Measurements from ENCODE around the gene ITGA5. TPM values are rescaled to one million over a fixed set of nuclear protein-coding genes. Genes with fewer than 3 reads are reported as not detected.

The ITGA5 gene
- total RNA-seq, 8 experiments from 2014 or later, result 0.22 to 64.3 (median 15.5) TPM

DNA sequence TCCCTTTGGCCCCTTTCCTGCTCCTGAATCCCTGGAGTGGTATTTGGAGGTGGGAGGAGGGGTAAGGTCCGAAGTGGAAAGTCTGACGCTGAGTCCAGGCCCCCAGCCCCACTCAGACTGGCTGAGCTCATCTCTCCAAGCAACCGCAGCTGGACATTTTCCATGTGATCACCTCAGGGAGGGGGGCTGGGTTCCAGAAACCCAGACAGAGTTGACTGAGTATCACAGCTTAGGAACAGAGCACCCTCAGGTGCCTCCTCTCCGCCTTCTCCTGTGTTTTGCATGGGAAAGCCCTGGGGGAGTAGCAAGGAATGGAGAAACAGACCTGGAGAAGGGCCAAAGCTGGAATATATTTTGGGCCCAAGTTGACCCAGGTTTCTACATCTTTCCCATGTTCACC lies 8.0 kb upstream of the ITGA5 start:
- in situ Hi-C loops (cut with MboI; ENCODE audit: low pct_unique_long_range_greater_than_20kb in 2 of 9, low sequenced_read_pairs in 9 of 9, unreplicated experiment in 9 of 9), result no loop called here
- Histone ChIP-seq H3K4me1 (replicated peaks in 1 of 2) (no peaks in the 10 kb centered on the region), H3K4me3 (no peak overlapping the region), H3K27ac (no peak overlapping the region)
- 50 to 100% (median 71%) methylated on average over 1 to 3 of the region's 4 CpGs; no CpG with 5 or more reads in 5 of the 10 experiments for WGBS, 10 experiments
- ATAC-seq (replicated peaks in 6 of 8), result no peak

DNA sequence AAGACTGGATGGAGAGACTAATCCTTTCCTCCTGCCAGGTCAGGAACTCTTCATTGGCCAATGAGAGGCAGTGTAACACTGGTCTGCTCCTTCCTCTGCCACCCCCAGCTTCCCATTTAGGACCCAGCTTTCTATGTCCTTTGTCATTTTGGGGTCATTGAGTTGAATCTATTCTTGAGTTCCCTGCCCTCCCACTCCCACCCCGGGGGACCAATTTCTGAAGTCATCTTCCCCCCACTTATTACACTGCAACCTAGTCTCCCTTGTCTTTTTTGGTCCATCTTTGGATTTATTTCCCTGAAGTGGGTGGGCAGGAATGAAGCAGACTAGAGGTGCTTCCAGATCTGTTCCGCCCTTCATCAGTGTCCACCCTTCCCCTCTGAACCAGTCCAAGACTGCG lies 7.6 kb upstream of the ITGA5 start:
- H3K4me1 ChIP-seq (replicated peaks in 1 of 2), result no peaks in the 10 kb centered on the region
- ATAC-seq (replicated peaks in 6 of 8), result no peak
- in situ Hi-C loops (cut with MboI; ENCODE audit: low pct_unique_long_range_greater_than_20kb in 2 of 9, low sequenced_read_pairs in 9 of 9, unreplicated experiment in 9 of 9), result no loop called here
- WGBS, 10 experiments, result 80 to 100% (median 86%) methylated on average over 1 to 2 of the region's 3 CpGs; no CpG with 5 or more reads in 5 of the 10 experiments
- H3K27ac ChIP-seq, result no peak overlapping the region
- no peak overlapping the region for H3K4me3 ChIP-seq

DNA sequence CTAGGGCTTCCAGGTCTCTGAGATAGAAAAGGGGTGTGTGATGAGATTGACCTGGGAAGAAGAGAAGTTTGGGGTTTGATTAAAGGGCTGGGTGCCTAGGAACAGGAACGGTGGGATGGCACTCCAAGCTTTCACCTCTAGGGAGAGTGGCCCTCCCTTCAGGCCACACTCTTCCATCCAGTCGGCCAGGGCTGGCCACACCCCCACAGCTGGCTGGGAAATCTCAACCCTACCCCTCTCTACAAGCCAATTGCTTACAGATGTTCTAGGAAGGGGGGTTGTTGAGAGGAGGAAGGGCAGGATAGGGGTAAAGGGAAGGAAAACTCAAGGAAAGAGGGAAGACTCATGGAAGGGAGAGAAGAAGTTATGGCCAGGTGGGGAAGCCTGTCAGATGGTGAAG lies 6.6 kb upstream of the ITGA5 start:
- Histone ChIP-seq H3K4me1 (replicated peaks in 1 of 2) (peaks cover 0 to under 1% of the 10 kb centered on the region in 2 donors), H3K27ac (no peak overlapping the region), H3K4me3 (no peak overlapping the region)
- in situ Hi-C loops (cut with MboI; ENCODE audit: low pct_unique_long_range_greater_than_20kb in 2 of 9, low sequenced_read_pairs in 9 of 9, unreplicated experiment in 9 of 9), result no loop called here
- 0 to 80% (median 40%) methylated on average over 1 to 2 of the region's 2 CpGs; no CpG with 5 or more reads in 6 of the 10 experiments for WGBS, 10 experiments
- peak in 3 of 8 experiments; percentile 23 to 27 (median 26) for ATAC-seq (replicated peaks in 6 of 8)

DNA sequence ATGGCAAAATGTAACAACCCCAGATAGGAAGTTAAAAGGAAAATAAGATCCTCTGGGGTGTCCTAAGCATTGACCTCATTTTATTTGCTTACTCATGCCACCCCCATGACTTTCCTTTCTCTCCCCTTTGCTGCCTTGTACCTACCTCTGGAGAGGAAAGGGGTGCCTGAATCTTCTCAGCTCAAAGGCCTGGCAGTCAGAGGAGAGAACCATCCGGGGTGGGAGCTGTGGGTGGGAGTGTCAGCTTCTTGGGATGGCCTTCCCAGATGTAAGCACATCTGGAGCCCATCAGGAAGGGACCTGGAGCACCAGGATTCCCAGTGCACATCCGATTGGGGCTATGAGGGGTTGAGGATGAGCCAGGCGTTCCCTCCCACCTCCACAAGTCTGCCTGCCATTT lies 5.2 kb upstream of the ITGA5 start:
- in situ Hi-C loops (cut with MboI; ENCODE audit: low pct_unique_long_range_greater_than_20kb in 2 of 9, low sequenced_read_pairs in 9 of 9, unreplicated experiment in 9 of 9), result no loop called here
- Histone ChIP-seq H3K4me3 (no peak overlapping the region), H3K27ac (no peak overlapping the region), H3K4me1 (replicated peaks in 1 of 2) (peaks cover 0 to 5% of the 10 kb centered on the region in 2 donors)
- no peak for ATAC-seq (replicated peaks in 6 of 8)
- WGBS, 10 experiments, result 20 to 83% (median 60%) methylated on average over 1 to 2 of the region's 3 CpGs; no CpG with 5 or more reads in 7 of the 10 experiments

DNA sequence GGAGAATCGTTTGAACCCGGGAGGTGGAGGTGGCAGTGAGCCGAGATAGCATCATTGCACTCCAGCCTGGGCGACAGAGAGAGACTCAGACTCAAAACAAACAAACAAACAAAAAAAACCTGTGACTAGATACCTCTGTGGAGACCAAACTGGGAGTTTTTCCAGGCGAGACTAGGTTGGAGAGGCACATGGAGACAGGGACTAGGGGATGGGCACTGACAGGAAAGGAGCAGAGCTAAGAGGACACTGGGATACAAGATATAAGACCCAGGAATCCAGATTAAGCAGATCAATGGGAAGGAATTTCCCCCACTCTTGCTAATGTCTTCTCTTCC lies 4.7 kb upstream of the ITGA5 start:
- peaks cover 1 to 5% of the 10 kb centered on the region in 2 donors for H3K4me1 ChIP-seq (replicated peaks in 1 of 2)
- no peak for ATAC-seq (replicated peaks in 6 of 8)
- in situ Hi-C loops (cut with MboI; ENCODE audit: low pct_unique_long_range_greater_than_20kb in 2 of 9, low sequenced_read_pairs in 9 of 9, unreplicated experiment in 9 of 9), result no loop called here
- 63 to 100% (median 88%) methylated on average over 1 to 5 of the region's 5 CpGs; no CpG with 5 or more reads in 3 of the 10 experiments for WGBS, 10 experiments
- H3K27ac ChIP-seq, result no peak overlapping the region
- no peak overlapping the region for H3K4me3 ChIP-seq

DNA sequence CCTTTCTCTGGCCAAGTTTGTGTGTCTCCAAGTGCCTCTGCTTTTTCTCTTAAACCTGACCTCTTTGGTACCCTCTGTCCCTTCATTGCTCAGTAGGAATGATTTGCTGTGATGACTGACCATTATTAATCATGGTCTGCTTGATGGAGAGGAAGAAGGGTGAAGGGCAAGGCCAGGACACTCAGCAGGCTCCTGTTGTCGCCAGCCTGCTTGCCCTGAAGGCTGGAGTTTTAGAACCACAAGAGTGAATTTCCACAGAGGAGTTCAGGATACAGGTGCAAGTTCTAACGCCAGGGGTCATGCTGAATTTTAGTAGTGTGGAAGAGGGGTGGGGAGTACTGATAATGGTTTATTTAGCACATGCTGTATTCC lies 2.8 kb upstream of the ITGA5 start:
- Histone ChIP-seq H3K27ac (no peak overlapping the region), H3K4me1 (replicated peaks in 1 of 2) (peaks cover 3 to 10% of the 10 kb centered on the region in 2 donors), H3K4me3 (no peak overlapping the region)
- no peak for ATAC-seq (replicated peaks in 6 of 8)
- 60 to 100% (median 83%) methylated on average over 1 to 2 of the region's 2 CpGs; no CpG with 5 or more reads in 3 of the 10 experiments for WGBS, 10 experiments
- in situ Hi-C loops (cut with MboI; ENCODE audit: low pct_unique_long_range_greater_than_20kb in 2 of 9, low sequenced_read_pairs in 9 of 9, unreplicated experiment in 9 of 9), result no loop called here

DNA sequence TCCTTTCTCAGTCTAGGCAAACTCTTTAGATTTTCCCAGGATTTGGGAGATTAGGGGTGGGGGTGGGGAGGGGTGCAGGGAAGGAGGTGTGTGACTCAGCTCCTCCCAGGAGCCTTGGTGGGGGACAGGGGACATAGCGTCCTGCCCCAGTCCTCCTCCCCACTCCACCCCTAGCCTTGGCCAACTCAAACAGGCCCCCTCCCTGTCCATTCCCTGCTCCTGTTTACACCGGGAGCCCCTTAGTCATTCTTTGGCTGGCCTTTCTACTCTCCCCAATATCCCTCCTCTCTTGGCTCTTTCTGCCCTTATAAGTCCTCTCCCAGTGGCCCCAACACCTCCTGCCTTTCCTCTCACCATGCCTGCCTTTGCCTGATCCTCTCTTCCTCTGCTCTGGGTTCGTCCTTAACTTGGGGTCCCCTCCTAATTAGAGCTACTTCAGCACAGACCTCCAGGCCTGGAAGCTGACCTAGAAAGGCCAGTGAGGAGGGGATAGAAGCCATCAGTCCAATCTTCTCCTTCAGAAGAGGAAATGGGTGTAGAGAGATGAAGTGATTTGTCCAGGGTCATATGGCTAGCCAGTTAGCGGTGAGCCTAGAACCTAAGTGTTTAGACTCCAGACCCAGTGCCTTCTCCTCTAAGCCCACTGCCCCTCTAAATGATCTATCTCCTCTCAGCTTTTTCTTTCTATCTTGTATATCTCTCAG lies 2.3 kb upstream of the ITGA5 start:
- no peak for ATAC-seq (replicated peaks in 6 of 8)

DNA sequence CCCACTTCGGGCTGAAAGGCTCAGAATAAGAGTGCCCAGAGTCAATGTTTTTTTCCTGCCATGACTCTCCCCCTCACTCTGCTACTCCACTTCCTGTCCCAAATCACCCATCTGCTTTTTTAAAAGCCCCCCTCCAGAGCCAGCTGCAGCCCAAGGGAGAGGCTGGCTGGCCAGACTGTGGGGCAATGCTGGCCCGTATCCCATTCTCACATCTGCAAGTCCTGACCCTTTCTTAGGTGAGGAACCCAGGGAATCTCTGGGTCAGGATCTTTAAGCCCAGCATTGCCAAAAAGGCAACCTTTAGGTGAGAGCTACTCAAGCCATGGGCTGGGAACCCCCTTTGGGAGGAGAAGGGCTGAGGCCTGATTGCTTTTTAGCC lies 1.7 kb upstream of the ITGA5 start:
- Histone ChIP-seq H3K27ac (no peak overlapping the region), H3K4me3 (no peak overlapping the region), H3K4me1 (replicated peaks in 1 of 2) (peaks cover 3 to 10% of the 10 kb centered on the region in 2 donors)
- WGBS, 10 experiments, result 10 to 29% methylated on average over 1 to 2 of the region's 2 CpGs; no CpG with 5 or more reads in 8 of the 10 experiments
- in situ Hi-C loops (cut with MboI; ENCODE audit: low pct_unique_long_range_greater_than_20kb in 2 of 9, low sequenced_read_pairs in 9 of 9, unreplicated experiment in 9 of 9), result no loop called here
- no peak for ATAC-seq (replicated peaks in 6 of 8)

More for the DNA sequence above, 2.3 kb upstream of the ITGA5 start:
- no peak overlapping the region for H3K4me3 ChIP-seq
- 29 to 100% (median 65%) methylated on average over 1 to 3 of the region's 4 CpGs; no CpG with 5 or more reads in 2 of the 10 experiments for WGBS, 10 experiments
- in situ Hi-C loops (cut with MboI; ENCODE audit: low pct_unique_long_range_greater_than_20kb in 2 of 9, low sequenced_read_pairs in 9 of 9, unreplicated experiment in 9 of 9), result no loop called here
- H3K4me1 ChIP-seq (replicated peaks in 1 of 2), result peaks cover 3 to 10% of the 10 kb centered on the region in 2 donors
- no peak overlapping the region for H3K27ac ChIP-seq

DNA sequence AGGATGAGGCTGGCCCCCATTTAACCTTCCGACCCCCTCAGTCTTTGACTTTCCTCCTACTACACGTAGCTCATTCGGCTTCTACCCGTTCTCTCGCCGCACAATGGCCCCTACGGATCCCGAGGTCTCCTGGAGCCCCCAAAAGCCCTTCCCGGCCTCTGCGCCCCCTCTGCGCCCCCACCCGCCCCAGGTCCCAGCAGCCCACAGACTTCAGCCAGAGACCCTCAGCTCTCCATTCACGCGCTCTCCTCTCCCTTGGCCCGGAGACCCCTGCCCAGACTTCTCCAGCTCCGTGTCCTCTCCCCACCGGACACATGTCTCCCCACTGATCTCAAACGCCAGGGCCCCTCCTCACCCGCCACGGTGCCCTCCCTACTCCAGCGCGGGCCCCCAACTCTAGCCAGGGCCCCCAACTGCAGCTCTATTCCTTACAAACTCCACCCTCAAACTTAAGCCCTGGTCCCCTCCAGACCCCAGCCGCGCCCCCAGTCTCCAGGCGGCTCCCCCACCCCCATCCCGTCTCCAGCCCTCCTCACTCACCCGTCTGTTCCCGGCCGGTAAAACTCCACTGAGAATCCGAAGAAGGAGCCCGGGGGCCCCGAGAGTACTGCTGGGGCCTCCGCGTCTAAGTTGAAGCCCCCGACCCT lies 502 bp downstream of the ITGA5 start:
- Histone ChIP-seq H3K27ac (no peak overlapping the region), H3K4me1 (replicated peaks in 1 of 2) (peaks cover 3 to 10% of the 10 kb centered on the region in 2 donors), H3K4me3 (peak overlapping the region; percentile 17 to 37 (median 22))
- in situ Hi-C loops (cut with MboI; ENCODE audit: low pct_unique_long_range_greater_than_20kb in 2 of 9, low sequenced_read_pairs in 9 of 9, unreplicated experiment in 9 of 9), result no loop called here
- no CpG with 5 or more reads among the region's 35 CpGs for WGBS, 10 experiments
- ATAC-seq (replicated peaks in 6 of 8), result peak; percentile 6 to 42 (median 27)

DNA sequence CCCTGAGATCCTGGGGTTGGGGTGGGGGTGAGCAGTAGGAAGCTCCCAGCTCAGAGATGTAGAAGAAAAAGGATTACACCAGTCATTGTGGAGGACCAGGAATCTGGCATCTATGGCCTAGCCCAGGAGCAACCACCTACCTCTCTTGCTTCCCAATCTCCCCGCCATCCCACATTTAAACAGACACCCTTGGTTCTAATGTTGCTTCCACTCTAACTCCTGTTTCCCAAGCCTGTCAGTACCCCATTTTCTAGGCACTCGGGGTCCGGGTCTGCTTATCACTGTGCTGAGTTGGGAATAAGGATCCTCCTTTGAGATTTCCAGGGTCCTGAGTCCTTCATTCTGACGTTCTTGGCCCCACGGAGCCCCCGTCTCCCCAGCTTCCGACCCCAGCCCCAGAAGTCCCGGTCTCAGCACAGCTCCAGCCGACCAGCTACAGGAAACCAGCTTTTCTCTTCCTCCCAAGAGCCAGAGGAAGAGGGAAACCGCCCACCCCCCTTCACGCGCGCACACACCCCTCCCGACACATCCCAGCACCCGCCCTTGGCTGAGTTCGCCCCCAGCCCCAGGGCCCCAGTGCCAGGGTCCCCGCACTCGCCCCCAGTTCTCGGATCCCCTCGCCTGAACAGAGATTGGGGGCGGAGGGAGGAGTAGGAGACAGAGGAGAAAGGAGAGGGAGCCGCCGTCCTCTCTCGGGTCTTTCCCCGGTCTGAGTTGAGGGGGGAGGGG lies 1.2 kb downstream of the ITGA5 start:
- 3 to 67% (median 36%) methylated on average over 1 to 6 of the region's 25 CpGs; no CpG with 5 or more reads in 5 of the 10 experiments for WGBS, 10 experiments
- in situ Hi-C loops (cut with MboI; ENCODE audit: low pct_unique_long_range_greater_than_20kb in 2 of 9, low sequenced_read_pairs in 9 of 9, unreplicated experiment in 9 of 9), result no loop called here
- H3K27ac ChIP-seq, result no peak overlapping the region
- ATAC-seq (replicated peaks in 6 of 8), result peak; percentile 9 to 49 (median 38)
- peaks cover 3 to 10% of the 10 kb centered on the region in 2 donors for H3K4me1 ChIP-seq (replicated peaks in 1 of 2)
- H3K4me3 ChIP-seq, result peak overlapping the region; percentile 17 to 37 (median 22)

DNA sequence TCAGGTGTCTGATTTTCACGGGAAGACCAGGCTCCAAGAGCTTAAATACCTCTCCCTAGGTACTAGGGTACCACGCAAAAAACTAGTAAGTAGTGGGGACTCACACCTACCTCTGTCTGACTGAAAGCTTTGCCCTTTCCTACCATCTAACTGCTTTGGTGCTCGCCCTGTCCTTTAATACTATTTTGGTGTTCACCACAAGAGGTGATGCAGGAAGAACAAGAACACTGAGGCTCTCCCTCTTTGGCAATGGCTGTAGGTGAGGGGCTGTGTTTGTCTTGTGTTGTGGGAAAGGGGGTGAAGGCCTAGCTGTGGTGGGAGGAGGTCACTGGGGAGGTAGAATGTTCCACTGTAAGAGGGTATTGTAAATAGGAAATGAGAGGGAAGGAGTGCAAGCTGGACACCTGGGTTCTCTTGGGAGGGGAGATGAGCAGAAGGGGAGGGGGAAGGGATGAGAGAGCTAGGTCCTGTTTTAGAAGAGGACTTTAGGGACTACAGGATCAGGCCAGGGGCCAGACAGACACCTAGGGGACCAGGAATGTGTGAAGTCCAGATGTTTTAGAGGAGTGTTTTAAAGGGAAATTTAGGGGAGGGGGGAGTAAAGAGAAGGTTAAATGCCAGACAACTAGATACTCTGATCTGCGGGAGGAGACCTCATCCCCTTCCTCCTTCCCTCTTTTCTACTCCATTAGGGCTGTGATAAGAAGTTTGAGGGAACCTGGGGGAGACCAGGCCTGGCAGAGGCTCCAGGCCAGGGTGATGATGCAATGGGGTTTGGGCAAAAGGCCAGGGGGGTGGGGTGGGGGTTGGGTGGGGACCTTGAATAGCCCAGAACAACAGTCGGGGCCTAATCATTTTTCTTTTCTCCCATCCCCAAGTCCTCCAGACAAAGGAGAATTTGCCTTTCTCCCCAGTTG lies 2.1 kb downstream of the ITGA5 start:
- 58 to 100% (median 72%) methylated on average over 1 to 3 of the region's 5 CpGs; no CpG with 5 or more reads in 3 of the 10 experiments for WGBS, 10 experiments
- H3K4me1 ChIP-seq (replicated peaks in 1 of 2), result peaks cover 3 to 10% of the 10 kb centered on the region in 2 donors
- in situ Hi-C loops (cut with MboI; ENCODE audit: low pct_unique_long_range_greater_than_20kb in 2 of 9, low sequenced_read_pairs in 9 of 9, unreplicated experiment in 9 of 9), result no loop called here
- no peak overlapping the region for H3K27ac ChIP-seq
- H3K4me3 ChIP-seq, result no peak overlapping the region
- ATAC-seq (replicated peaks in 6 of 8), result no peak

DNA sequence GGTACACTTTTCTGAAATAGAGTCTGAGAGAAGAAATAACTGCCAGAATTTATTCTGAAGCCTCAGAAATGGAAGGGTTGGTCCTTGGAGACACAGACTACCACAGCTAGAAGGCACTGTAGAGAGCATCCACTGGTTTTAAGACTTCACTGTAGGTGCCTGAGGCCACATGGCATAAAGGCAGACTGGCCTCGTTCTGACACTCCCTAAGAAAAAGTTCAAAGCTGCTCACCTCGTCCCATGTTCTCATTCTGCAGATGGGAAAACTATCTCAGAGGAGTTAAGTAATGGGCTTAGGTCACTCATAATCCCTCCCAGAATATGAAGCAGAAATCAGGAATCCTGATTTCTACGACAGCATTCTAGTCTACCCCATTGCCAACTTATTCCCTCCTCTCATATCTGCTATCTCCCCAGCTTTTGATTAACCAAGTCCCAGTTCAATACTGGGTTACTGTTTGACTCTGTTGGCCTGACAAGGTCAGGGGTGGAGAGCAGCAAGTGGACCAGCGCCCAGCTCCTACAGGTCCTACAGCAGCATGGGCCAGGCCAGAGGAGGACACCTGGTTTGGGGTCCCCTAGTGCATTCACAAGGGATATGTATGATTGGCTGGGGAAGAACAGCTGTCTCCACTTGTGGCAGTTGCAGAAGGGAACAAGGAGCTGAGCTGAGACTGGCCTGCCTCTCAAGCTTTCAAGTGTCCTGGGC lies 3.7 kb downstream of the ITGA5 start:
- 44 to 94% (median 80%) methylated on average over 1 to 3 of the region's 4 CpGs; no CpG with 5 or more reads in 3 of the 10 experiments for WGBS, 10 experiments
- Histone ChIP-seq H3K4me3 (no peak overlapping the region), H3K4me1 (replicated peaks in 1 of 2) (peaks cover 3 to 6% of the 10 kb centered on the region in 2 donors), H3K27ac (no peak overlapping the region)
- ATAC-seq (replicated peaks in 6 of 8), result no peak
- in situ Hi-C loops (cut with MboI; ENCODE audit: low pct_unique_long_range_greater_than_20kb in 2 of 9, low sequenced_read_pairs in 9 of 9, unreplicated experiment in 9 of 9), result no loop called here

Measured in motor neuron (in vitro differentiated cells).